ENCODE data around the gene DERA. TPM values are rescaled to one million over a fixed set of nuclear protein-coding genes. Genes with fewer than 3 reads are reported as not detected.

Gene DERA
- total RNA-seq, 1 donor from 2014 or later, result 91.2 TPM

GRCh38 chr12:15932327-15932726 lies 21.2 kb downstream of the DERA start:
- Histone ChIP-seq H3K79me2 (ENCODE audit: low read depth) (peaks cover 60% of the 10 kb centered on the region), H3K9me3 (ENCODE audit: low read depth) (no peaks in the 10 kb centered on the region), H3K4me2 (no peak overlapping the region), H2AFZ (replicated peaks) (no peak overlapping the region), H4K20me1 (ENCODE audit: low read depth) (peaks cover 33% of the 10 kb centered on the region), H3K9ac (no peak overlapping the region), H3K27ac (no peak overlapping the region), H3K36me3 (no peaks in the 10 kb centered on the region), H3K4me3 (no peak overlapping the region), H3K27me3 (no peaks in the 10 kb centered on the region), H3F3A (ENCODE audit: low read depth) (peaks cover 12% of the 10 kb centered on the region), H3K4me1 (peaks cover 41% of the 10 kb centered on the region)
- TF ChIP-seq, protein P1, sequence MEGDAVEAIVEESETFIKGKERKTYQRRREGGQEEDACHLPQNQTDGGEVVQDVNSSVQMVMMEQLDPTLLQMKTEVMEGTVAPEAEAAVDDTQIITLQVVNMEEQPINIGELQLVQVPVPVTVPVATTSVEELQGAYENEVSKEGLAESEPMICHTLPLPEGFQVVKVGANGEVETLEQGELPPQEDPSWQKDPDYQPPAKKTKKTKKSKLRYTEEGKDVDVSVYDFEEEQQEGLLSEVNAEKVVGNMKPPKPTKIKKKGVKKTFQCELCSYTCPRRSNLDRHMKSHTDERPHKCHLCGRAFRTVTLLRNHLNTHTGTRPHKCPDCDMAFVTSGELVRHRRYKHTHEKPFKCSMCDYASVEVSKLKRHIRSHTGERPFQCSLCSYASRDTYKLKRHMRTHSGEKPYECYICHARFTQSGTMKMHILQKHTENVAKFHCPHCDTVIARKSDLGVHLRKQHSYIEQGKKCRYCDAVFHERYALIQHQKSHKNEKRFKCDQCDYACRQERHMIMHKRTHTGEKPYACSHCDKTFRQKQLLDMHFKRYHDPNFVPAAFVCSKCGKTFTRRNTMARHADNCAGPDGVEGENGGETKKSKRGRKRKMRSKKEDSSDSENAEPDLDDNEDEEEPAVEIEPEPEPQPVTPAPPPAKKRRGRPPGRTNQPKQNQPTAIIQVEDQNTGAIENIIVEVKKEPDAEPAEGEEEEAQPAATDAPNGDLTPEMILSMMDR (IDR thresholded peaks at IDR 0.05), result no peak
- TF ChIP-seq EZH2phosphoT487 (IDR thresholded peaks at IDR 0.05) (no peak), EZH2 (IDR thresholded peaks at IDR 0.05) (no peak)
- Mint-ChIP-seq H3K36me3 (peaks cover 2% of the 10 kb centered on the region), H3K9me3 (peaks cover 4% of the 10 kb centered on the region), H3K27me3 (ENCODE audit: insufficient read depth, low read depth) (peaks cover 5% of the 10 kb centered on the region), H3K27ac (no peak overlapping the region), H3K4me1 (peaks cover 36% of the 10 kb centered on the region), H3K4me3 (no peak overlapping the region)
- DNase-seq (ENCODE audit: low spot score), result no peak

- H3K36me3 Mint-ChIP-seq, result peaks cover 2% of the 10 kb centered on the region
- TF ChIP-seq, protein P1 (IDR thresholded peaks at IDR 0.05), result no peak
- TF ChIP-seq EZH2phosphoT487 (IDR thresholded peaks at IDR 0.05), result no peak
- TF ChIP-seq EZH2 (IDR thresholded peaks at IDR 0.05), result no peak
- Histone ChIP-seq H3F3A (ENCODE audit: low read depth) (peaks cover 12% of the 10 kb centered on the region), H2AFZ (replicated peaks) (no peak overlapping the region), H3K9me3 (ENCODE audit: low read depth) (no peaks in the 10 kb centered on the region), H3K9ac (no peak overlapping the region), H3K27ac (no peak overlapping the region), H3K4me2 (no peak overlapping the region), H3K79me2 (ENCODE audit: low read depth) (peaks cover 53% of the 10 kb centered on the region), H3K4me1 (peaks cover 37% of the 10 kb centered on the region), H3K4me3 (no peak overlapping the region), H4K20me1 (ENCODE audit: low read depth) (peaks cover 32% of the 10 kb centered on the region), H3K27me3 (no peaks in the 10 kb centered on the region), H3K36me3 (no peaks in the 10 kb centered on the region)
- DNase-seq (ENCODE audit: low spot score), result no peak
- H3K4me3 Mint-ChIP-seq, result no peak overlapping the region
- no peak overlapping the region for H3K27ac Mint-ChIP-seq
- peaks cover 4% of the 10 kb centered on the region for H3K9me3 Mint-ChIP-seq
- H3K27me3 Mint-ChIP-seq (ENCODE audit: insufficient read depth, low read depth), result peaks cover 5% of the 10 kb centered on the region
- peaks cover 34% of the 10 kb centered on the region for H3K4me1 Mint-ChIP-seq
Measured at GRCh38 chr12:15932971-15933370, 21.8 kb downstream of the DERA start.

- H3K9me3 ChIP-seq (ENCODE audit: low read depth), result no peaks in the 10 kb centered on the region
- H3K27me3 ChIP-seq, result no peaks in the 10 kb centered on the region
- H3K4me3 ChIP-seq, result no peak overlapping the region
- Mint-ChIP-seq H3K27me3 (ENCODE audit: insufficient read depth, low read depth) (peaks cover 5% of the 10 kb centered on the region), H3K4me1 (peaks cover 27% of the 10 kb centered on the region), H3K27ac (no peak overlapping the region), H3K4me3 (no peak overlapping the region), H3K9me3 (peaks cover 4% of the 10 kb centered on the region), H3K36me3 (peaks cover 2% of the 10 kb centered on the region)
- TF ChIP-seq EZH2 (IDR thresholded peaks at IDR 0.05) (no peak), EZH2phosphoT487 (IDR thresholded peaks at IDR 0.05) (no peak)
- TF ChIP-seq, protein P1 (IDR thresholded peaks at IDR 0.05), result no peak
- peaks cover 51% of the 10 kb centered on the region for H3K79me2 ChIP-seq (ENCODE audit: low read depth)
- peaks cover 5% of the 10 kb centered on the region for H3F3A ChIP-seq (ENCODE audit: low read depth)
- no peak overlapping the region for H3K27ac ChIP-seq
- no peak overlapping the region for H3K9ac ChIP-seq
- no peak overlapping the region for H3K4me2 ChIP-seq
- no peaks in the 10 kb centered on the region for H3K36me3 ChIP-seq
- peaks cover 29% of the 10 kb centered on the region for H3K4me1 ChIP-seq
- peaks cover 24% of the 10 kb centered on the region for H4K20me1 ChIP-seq (ENCODE audit: low read depth)
- H2AFZ ChIP-seq (replicated peaks), result no peak overlapping the region
- DNase-seq (ENCODE audit: low spot score), result no peak
Measured at GRCh38 chr12:15933751-15934150, 22.6 kb downstream of the DERA start.
